Kidney (tissue), 14 donors: ENCODE measurements around the gene ADCY2. TPM values are rescaled to one million over a fixed set of nuclear protein-coding genes. Genes with fewer than 3 reads are reported as not detected.

ENCODE experiments used
- DNase-seq, 5 donors: peaks; one replicate each; pipeline ENCODE4 v3.0.0-alpha.2; 2013 to 2020
- FAIRE-seq: peaks from 2 replicates; lab custom pipeline; 2012; peaks lifted over from hg19 to GRCh38; lab: Jason Lieb, UNC
- H3K27ac ChIP-seq, 2 donors: one replicate each; pipeline ENCODE4 v1.7.0; 2013; ENCODE audit warnings: low read depth in 2 of 2, low read length in 2 of 2, inconsistent platforms in 1 of 2
- H3K27me3 ChIP-seq: one replicate; pipeline ENCODE4 v1.7.1; 2013; ENCODE audit warnings: low read length, inconsistent platforms; ENCODE audit not compliant: control insufficient read depth, insufficient read depth
- H3K36me3 ChIP-seq, 3 donors: one replicate each; pipeline versions ENCODE4 v1.7.0 to v1.7.1; 2013; ENCODE audit warnings: low read length in 3 of 3, control low read depth in 1 of 3, inconsistent platforms in 1 of 3; ENCODE audit not compliant: insufficient read depth in 3 of 3, control insufficient read depth in 2 of 3
- H3K4me1 ChIP-seq, 3 donors: one replicate each; pipeline versions ENCODE4 v1.7.0 to v1.7.1; 2013; ENCODE audit warnings: low read length in 3 of 3, inconsistent platforms in 1 of 3, low read depth in 1 of 3; ENCODE audit not compliant: control insufficient read depth in 2 of 3, insufficient read depth in 2 of 3
- H3K4me3 ChIP-seq, 3 donors: one replicate each; pipeline versions ENCODE4 v1.7.0 to v1.8.1; 2013; ENCODE audit warnings: low read length in 3 of 3, control low read depth in 1 of 3, inconsistent platforms in 1 of 3
- H3K9ac ChIP-seq, 3 donors: one replicate each; pipeline versions ENCODE4 v1.7.0 to v1.7.1; 2013; ENCODE audit warnings: low read length in 3 of 3, control low read depth in 1 of 3, inconsistent platforms in 1 of 3
- H3K9me3 ChIP-seq, 3 donors: one replicate each; pipeline versions ENCODE4 v1.7.0 to v1.7.1; 2013; ENCODE audit warnings: low read length in 3 of 3, control low read depth in 1 of 3, inconsistent platforms in 1 of 3; ENCODE audit not compliant: control insufficient read depth in 2 of 3, insufficient read depth in 1 of 3
- intact Hi-C: fragments of 100-400 bp; cut with DNase I; formaldehyde crosslinking; loops from one replicate; pipeline ENCODE4 v1.11.1; 2022
- polyA plus RNA-seq: library from polyadenylated mRNA; stranded (reverse); fragments of 350-450 nt; fragmentation: Illumina TruSeq; extraction: RNeasy Lipid Tissue Mini Kit (QIAGEN cat#74804); gene quantifications from one replicate; pipeline ENCODE4 v1.2.3, GENCODE V29; 2014; ENCODE audit warnings: low read depth, low replicate concordance; ENCODE audit not compliant: insufficient read depth
- total RNA-seq: library from RNA; stranded (reverse); fragmentation: NEBNext Ultra II Directional; extraction: Animal tissue kit (Norgen Biotek cat#: 25700); gene quantifications from one replicate; pipeline ENCODE4 v1.2.1, GENCODE V29; 2021
- TF ChIP-seq, protein P1 (sequence below): IDR thresholded peaks from 3 replicates; pipeline ENCODE4 v1.5.1; 2012; ENCODE audit warnings: mild to moderate bottlenecking, moderate library complexity, borderline replicate concordance; ENCODE audit not compliant: insufficient read depth; ENCODE audit errors: extremely low read depth
- donor health status: control.
- donor health status: control.
- donor health status: control.
- donor health status: control.
- donor health status: control.
- donor health status: DM: yes; HTN: yes; CAD: no.
- donor health status: Normal renal cell carcinoma (clear cell type).

The ADCY2 gene
- total and polyA plus RNA-seq, 2 donors from 2014 or later: 0.17 to 2.2 TPM

GRCh38 chr5:7823594-7823993, 427.7 kb downstream of the ADCY2 start:
- intact Hi-C loops: no loop called here
- TF ChIP-seq, protein P1, sequence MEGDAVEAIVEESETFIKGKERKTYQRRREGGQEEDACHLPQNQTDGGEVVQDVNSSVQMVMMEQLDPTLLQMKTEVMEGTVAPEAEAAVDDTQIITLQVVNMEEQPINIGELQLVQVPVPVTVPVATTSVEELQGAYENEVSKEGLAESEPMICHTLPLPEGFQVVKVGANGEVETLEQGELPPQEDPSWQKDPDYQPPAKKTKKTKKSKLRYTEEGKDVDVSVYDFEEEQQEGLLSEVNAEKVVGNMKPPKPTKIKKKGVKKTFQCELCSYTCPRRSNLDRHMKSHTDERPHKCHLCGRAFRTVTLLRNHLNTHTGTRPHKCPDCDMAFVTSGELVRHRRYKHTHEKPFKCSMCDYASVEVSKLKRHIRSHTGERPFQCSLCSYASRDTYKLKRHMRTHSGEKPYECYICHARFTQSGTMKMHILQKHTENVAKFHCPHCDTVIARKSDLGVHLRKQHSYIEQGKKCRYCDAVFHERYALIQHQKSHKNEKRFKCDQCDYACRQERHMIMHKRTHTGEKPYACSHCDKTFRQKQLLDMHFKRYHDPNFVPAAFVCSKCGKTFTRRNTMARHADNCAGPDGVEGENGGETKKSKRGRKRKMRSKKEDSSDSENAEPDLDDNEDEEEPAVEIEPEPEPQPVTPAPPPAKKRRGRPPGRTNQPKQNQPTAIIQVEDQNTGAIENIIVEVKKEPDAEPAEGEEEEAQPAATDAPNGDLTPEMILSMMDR: no peak
- H3K9me3 ChIP-seq: no peaks in the 10 kb centered on the region
- H3K9ac ChIP-seq: no peak overlapping the region
- H3K36me3 ChIP-seq: no peaks in the 10 kb centered on the region
- FAIRE-seq: no peak
- peak in 1 of 5 donors; percentile 37 for DNase-seq
- H3K27me3 ChIP-seq: no peaks in the 10 kb centered on the region
- no peaks in the 10 kb centered on the region for H3K4me1 ChIP-seq
- no peak overlapping the region for H3K4me3 ChIP-seq
- H3K27ac ChIP-seq: no peak overlapping the region

DNA sequence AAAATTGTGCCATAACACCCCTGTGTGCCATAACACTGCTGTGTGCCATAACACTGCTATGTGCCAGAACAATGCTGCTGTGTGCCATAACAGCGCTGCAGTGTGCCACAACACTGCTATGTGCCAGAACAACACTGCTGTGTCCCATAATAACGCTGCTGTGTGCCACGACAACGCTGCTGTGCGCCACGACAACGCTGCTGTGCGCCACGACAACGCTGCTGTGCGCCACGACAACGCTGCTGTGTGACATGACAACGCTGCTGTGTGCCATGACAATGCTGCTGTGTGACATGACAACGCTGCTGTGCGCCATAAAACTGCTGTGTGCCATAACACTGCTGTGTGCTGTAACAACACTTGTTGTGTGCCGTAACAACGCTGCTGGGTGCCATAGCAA, 429.1 kb downstream of the ADCY2 start:
- DNase-seq (no peak), FAIRE-seq (no peak)
- Histone ChIP-seq H3K27me3 (no peaks in the 10 kb centered on the region), H3K9ac (no peak overlapping the region), H3K4me3 (no peak overlapping the region), H3K9me3 (no peaks in the 10 kb centered on the region), H3K36me3 (no peaks in the 10 kb centered on the region), H3K27ac (no peak overlapping the region), H3K4me1 (no peaks in the 10 kb centered on the region)
- TF ChIP-seq, protein P1: no peak
- intact Hi-C loops: no loop called here

DNA sequence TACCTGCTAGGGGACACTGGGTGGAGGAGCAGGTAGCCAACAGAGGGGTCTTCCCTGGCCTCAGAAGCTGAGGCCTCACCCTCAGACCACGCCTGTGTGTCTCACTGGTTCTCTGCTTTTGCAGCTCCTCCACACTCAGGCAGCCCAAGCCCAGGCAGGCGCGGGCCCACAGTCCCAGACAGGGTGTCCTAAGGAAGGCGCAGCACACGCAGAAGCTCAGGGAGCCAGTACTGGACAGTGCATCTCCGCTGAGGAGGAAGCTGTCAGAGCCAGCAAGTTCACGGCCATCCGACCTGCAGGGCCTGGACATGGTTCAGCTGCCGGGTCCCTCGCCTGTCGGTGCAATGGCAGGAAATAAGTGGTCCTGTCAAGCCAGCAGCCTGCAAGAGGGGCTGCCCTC, 429.7 kb downstream of the ADCY2 start:
- H3K9me3 ChIP-seq: no peaks in the 10 kb centered on the region
- H3K4me1 ChIP-seq: no peaks in the 10 kb centered on the region
- no peak overlapping the region for H3K27ac ChIP-seq
- no peaks in the 10 kb centered on the region for H3K36me3 ChIP-seq
- FAIRE-seq: no peak
- no peaks in the 10 kb centered on the region for H3K27me3 ChIP-seq
- DNase-seq: peak in 1 of 5 donors; percentile 26
- TF ChIP-seq, protein P1: no peak
- H3K4me3 ChIP-seq: no peak overlapping the region
- intact Hi-C loops: no loop called here
- H3K9ac ChIP-seq: no peak overlapping the region

GRCh38 chr5:7827610-7828009, 431.7 kb downstream of the ADCY2 start:
- Histone ChIP-seq H3K9me3 (no peaks in the 10 kb centered on the region), H3K9ac (no peak overlapping the region), H3K27me3 (no peaks in the 10 kb centered on the region), H3K27ac (no peak overlapping the region), H3K36me3 (no peaks in the 10 kb centered on the region), H3K4me1 (no peaks in the 10 kb centered on the region), H3K4me3 (no peak overlapping the region)
- TF ChIP-seq, protein P1: no peak
- intact Hi-C loops: no loop called here
- DNase-seq (no peak), FAIRE-seq (no peak)
